ENCODE results near the gene TLR6.

DNA sequence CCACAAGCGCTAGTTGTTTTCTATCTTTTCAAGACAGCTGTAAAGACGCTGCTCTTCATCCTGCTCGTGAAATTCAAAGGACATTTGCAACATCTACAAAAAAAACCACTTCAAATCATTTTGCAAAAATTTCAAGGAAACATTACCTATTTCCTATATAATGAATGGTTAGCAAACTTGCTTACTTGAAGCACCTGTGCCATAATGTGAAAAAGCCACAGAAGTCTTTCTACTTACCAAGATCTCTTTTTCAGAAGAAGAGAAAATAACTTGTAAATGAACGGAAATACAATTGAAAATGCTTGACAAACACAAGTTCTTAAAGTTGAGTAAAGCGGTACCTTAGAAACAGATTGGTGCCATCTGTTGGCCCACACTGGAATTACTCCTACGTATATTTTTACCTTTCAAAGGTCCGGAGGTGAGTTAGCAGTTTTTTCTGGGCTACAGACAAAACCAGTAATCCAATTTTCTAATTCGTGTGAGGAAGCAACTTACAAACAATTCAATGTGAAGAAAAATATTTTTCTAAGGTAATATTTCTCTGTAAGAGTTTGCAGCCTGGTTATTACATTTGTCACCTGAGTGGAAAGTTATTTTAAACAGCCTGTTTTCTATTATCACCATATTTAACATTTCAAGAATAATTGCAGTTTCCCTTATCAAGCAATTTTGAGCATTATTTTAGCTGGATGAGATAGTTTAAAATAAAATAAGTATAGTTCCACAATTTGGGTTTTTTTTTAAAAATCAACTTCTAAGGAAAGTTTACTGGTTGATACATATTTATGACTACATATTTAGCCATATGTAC lies at the start of gene TLR6:
- TF ChIP-seq, protein P1, sequence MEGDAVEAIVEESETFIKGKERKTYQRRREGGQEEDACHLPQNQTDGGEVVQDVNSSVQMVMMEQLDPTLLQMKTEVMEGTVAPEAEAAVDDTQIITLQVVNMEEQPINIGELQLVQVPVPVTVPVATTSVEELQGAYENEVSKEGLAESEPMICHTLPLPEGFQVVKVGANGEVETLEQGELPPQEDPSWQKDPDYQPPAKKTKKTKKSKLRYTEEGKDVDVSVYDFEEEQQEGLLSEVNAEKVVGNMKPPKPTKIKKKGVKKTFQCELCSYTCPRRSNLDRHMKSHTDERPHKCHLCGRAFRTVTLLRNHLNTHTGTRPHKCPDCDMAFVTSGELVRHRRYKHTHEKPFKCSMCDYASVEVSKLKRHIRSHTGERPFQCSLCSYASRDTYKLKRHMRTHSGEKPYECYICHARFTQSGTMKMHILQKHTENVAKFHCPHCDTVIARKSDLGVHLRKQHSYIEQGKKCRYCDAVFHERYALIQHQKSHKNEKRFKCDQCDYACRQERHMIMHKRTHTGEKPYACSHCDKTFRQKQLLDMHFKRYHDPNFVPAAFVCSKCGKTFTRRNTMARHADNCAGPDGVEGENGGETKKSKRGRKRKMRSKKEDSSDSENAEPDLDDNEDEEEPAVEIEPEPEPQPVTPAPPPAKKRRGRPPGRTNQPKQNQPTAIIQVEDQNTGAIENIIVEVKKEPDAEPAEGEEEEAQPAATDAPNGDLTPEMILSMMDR (IDR thresholded peaks at IDR 0.05) = peak; percentile 46 to 81 (median 69)
- no peak for TF ChIP-seq POLR2A (IDR thresholded peaks at IDR 0.05)
